SKM-1 (cell line): ENCODE data around the gene TMBIM4.

Experiments
- DNase-seq: peaks from one replicate; lab custom pipeline; 2025; ENCODE audit not compliant: unreplicated experiment; lab: John Stamatoyannopoulos, UW

The TMBIM4 gene

GRCh38 chr12:66103016-66103913 lies 66.5 kb downstream of the TMBIM4 start:
- no peak for DNase-seq

- no peak for DNase-seq
Measured at GRCh38 chr12:66092559-66093269, 77.1 kb downstream of the TMBIM4 start.

- DNase-seq, result no peak
Measured at GRCh38 chr12:66090157-66090556, 79.6 kb downstream of the TMBIM4 start.

GRCh38 chr12:66087365-66087943 lies 82.3 kb downstream of the TMBIM4 start:
- peak; percentile 6 for DNase-seq

GRCh38 chr12:66085998-66086397 lies 83.8 kb downstream of the TMBIM4 start:
- DNase-seq, result no peak
